CD4-positive, alpha-beta T cell treated with Interleukin-15 for 4 hours (primary cell): ENCODE results near the gene CCDC194.
"Not testable (repeated sequence)": the region's sequence is repeated elsewhere in the genome, so short reads cannot be mapped to it uniquely, and the experiment has no call there.

Source experiments
- DNase-seq: peaks from one replicate; pipeline ENCODE4 v3.0.0-alpha.2; 2020; ENCODE audit warnings: low spot score

CCDC194 gene

DNA sequence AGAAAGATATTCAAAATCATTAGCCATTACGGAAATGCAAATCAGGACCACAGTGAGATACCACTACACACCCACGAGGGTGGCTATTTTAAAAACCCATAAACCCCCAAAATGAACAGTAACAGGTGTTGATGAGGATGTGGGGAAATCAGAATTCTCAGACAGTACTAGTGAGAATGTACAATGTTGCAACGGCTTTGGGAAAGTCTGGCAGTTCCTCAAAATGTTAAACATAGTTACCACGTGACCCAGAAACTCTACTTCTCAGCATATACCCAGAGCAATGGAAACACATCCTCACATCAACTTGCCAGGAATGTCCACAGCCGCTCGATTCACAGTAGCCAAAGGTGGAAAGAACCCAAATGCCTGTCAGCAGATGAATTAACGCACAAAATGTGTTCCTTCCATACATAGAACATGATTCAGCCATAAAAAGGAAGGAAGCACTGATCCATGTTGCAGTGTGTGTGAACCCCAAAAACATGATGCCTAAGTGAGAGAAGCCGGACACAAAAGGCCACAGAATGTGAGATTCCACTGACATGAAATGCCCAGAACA, 23.9 kb downstream of the CCDC194 start:
- DNase-seq, result no peak

DNA sequence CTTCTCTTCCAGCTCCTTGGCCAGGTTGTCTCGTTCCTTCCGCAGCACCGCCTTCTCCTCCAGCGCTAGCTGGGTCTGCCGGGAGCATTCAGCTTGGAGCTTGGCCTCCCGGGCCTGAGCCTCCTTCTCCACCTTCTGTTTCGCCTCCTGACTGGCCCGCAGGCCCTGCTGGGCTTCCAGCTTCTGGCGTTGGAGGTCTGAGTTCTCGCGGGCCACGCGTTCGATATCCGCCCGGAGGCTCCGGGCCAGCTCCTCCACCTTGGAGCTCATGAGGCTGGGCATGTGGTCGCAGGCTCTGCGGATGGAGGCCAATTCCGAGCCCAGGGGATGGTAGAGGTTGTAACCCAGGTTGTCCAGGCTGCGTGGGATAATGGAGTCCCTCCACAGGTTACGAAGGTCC, 28.6 kb downstream of the CCDC194 start:
- DNase-seq, result no peak

DNA sequence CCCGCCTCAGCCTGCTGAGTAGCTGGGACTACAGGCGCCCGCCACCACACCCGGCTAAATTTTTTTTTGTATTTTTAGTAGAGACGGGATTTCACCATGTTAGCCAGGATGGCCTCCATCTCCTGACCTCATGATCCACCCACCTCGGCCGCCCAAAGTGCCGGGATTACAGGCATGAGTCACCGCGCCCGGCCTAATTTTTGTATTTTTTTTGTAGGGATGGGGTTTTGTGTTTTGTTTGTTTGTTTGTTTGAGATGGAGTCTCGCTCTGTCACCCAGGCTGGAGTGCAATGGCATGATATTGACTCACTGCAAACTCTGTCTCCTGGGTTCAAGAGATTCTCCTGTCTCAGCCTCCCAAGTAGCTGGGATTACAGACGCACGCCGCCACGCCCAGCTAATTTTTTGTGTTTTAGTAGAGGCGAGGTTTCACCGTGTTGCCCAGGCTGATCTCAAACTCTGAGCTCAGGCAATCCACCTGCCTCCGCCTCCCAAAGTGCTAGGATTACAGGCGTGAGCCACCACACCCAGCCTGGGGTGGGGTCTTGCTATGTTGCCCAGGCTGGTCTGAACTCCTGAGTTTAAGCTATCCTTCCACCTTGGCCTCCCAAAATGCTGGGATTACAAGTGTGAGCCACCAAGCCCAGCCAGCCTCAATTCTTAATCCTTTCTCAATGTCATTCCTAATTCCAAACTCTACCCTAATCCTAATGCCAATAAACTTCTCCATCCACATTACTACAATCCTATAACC, 30.0 kb downstream of the CCDC194 start:
- DNase-seq, result not testable (repeated sequence)

DNA sequence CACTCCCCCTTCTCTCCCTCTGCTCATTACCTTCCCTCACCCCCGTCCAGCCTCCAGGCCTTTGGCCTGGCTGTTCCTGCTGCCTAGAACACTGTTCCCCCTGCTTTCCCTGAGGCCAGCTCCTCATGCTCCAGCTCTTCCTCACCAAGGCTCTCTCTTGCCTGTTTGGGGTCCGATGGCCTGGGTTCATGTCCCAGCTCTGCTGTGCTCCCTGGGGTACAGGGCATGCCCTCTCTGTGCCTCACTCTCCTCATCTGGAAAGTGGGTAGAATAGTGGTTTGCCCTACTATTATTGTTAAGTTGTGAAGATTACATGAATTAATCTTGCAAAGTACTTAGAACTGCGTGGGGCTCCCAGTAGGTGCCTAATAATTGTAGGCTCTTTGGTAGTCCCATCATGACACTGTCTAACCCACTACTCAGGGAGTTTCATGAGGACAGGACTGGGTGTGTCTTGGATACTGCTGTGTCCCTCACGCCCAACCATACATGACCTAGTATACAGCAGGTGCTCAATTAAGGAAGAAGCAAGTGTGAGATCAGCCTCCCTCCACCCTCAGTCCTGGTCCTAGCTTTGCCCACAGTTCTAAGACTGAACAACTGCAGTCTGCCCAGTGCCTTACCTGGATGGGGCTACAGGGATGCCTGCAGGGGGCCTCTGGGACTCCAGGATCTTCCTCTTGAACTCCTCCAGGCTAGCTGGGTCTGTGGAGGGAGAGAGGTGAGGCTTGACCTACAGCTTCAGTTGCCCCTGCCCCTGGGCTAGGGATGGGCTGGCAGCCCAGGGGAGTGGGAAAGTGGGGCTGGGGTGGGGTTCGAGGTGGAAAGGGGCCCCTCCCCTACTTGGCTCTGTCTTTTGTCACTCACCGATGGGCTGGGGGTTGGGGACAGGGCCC, 33.8 kb downstream of the CCDC194 start:
- no peak for DNase-seq

DNA sequence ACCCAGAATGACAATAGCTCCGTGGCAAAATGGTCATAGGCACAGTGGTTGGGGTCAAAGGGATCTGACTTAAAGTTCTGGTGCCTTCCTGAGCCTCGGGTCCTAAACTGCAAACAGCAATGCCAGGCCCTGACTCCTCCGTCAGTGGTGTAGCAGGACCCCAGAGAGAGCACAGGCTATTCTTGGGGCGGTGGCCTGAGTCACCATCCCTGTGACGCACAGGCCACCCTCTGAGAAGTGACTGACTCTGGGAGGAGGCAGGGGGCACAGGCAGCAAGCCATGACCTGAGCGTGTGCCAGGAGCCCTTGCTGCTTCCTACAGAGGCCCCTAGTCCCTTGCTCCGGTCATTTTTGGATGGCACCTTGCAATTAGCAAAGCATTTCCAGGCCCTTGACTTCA, 35.6 kb downstream of the CCDC194 start:
- DNase-seq, result no peak

DNA sequence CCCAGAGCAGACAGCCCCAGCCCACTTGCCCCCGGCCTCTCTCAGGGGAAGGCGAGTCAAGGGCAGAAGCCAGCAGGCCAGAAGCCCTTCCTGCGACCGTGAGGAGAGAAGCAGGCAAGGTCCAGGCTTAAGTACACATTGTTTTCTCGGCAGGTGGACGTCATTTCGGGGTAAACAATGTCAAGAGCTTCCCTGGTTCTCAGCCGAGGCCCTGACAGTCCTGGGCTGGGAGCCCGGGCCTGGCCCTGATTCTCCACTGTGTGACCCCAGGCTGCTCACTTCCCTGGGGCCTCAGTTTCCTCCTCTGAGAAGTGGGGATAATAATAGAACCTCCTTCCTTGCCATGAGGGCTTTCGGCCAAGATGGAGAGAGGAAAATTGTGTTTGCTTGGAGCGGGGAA, 36.3 kb downstream of the CCDC194 start:
- no peak for DNase-seq

DNA sequence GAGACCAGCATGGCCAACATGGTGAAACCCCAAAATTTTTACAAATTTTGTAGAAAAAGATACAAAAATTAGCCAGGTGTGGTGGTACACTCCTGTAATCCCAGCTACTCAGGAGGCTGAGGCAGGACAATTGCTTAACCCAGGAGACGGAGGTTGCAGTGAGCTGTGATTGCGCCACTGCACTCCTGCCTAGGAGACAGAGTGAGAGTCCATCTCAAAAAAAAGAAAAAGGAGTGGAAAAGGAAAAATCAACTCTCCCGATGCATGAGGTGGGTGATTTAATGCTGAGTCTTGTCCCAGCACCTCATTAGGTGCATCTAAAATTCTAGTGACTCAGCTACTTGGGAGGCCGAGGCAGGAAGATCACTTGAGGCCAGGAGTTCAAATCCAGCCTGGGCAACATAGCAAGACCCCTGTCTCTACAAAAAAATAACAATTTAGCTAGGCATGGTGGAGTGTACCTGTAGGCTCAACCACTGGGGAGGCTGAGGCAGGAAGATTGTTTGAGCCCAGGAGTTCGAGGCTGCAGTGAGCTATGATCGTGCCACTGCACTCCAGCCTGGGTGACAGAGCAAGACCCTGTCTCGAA, 36.8 kb downstream of the CCDC194 start:
- DNase-seq, result no peak

DNA sequence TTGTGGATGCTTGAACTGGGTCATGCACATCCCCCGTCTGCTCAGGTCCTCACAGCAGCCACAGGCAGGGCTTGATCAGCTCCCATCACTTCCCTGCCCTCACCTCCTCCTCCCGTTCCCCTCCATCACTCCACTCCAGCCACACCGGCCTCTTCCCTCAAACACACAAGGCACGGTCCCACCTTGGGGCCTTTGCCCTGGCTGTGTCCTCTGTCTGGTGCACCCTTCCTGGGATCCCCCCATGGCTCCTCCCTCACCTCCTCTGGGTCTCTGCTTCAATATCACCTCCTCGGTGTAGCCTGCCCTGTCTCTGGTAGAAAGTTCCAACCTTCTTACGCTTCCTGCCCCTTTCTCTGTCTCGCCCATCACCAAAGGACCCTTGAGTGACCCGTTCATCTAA, 40.6 kb downstream of the CCDC194 start:
- no peak for DNase-seq

DNA sequence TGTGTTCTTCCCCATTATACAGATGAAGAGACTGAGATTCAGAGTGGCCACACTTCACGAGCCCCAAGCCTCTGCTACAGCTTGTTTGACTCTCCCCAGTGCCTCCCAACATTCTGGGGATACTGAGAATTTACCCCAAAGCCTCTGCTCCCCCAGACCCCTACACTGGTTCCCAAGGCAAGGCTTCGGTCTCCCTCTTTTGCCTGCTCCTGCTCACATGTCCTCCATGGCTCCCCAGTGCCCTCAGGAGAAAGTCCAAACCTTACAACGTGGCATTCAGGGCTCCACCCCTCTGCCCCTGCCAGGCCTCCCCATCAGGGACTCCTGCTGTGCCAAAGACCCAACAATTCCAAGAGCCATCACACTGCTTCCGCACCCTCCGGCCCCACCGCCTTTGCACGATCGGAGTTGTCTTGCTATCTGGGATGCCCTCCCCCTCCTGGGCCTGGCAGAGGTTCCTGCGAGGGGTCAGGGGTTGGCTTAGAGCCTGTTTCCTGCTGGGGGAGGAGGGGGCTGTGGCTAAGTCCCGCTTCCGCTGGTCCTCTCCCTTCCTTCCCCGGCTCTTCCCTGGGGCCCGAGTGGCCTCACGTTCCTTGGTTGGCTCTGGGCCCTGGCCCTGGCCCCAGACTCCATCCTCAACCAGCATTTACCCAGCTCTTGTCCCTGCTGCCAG, 41.3 kb downstream of the CCDC194 start:
- no peak for DNase-seq

DNA sequence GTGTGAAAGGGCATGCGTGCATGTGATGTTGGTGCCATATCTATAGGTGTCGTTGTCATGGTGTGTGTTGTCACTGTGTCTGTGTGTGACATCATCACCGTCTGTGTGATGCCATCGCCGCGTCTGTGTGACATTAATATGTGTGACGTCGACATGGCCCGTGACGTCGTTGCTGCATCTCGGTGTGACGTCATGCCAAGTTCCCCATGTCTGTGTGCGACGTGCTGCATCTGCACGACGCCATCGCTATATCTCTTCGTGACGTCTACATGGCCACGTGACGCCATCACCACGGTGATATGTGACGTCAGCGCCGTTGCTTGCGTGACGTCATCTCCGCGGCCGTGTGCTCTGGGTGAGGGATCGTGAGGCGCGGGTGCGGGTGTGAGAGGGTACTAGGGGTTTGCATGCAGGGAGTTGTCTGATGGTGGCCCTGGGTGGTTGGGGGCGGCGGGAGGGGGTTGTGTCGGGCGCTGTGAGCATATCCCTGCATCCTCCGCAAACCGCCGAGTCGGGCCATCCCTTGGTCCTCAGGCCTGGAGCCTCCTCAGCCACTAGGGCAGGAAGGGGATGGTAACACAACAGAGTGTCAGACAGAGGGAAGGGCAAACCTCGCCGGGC, 42.1 kb downstream of the CCDC194 start:
- DNase-seq, result no peak

DNA sequence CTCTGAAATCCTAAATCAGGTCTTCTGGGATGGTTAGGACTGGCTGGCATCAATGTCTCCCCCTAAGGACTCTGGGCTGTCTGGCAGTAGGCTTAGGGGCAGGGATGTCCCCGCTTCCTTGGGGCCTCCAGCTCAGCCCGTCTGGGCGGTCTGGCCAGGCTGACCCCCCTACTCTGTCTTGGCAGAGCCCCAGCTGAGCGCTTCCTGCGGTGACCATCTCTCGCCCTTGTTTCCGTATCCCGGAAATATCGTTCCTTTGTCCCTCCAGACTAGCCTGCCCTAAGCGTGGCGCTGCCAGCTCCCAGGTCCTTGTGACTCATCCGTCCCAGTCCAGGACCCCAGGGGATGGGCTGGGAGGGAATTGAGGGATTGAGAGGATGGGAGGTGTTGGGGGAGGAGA, 45.3 kb downstream of the CCDC194 start:
- no peak for DNase-seq

DNA sequence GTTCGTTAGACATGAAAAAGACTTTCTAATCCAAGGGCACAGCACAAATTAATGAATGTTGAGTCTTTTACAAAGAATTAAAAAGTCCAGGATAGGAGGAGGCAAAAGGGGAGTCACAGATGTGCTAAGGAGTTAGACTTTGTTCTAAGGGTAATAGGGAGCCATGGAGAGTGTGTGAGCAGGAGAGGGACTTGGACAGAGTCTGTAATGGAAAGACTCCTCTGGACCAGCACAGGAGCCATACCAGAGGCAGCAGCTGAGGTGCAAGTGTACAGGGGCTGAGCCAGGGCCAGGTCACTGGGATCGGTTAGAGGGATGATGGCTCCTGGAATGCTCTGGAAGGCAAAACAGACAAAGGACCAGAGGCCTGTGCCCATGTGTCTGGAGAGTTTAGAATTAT, 46.1 kb downstream of the CCDC194 start:
- DNase-seq, result no peak

DNA sequence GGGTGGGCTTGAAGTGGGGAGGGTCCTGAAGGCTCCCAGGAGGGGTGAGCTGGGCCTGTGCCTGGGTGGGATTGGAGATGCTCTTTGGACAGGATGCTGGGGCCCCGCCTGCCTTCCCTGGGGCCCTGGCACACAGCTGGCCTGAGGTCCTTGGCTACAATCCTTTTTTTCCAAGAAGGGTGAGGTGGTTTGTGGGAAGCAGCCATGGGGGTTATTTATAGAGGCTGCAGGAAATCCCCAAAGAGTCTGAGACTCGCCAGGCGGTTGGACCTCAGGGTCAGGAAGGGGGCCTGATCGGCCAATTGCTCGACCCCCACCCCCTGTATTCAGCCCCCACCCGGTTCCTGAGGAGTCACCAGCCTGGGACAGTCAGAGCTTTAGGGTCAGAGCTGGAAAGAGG, 46.6 kb downstream of the CCDC194 start:
- DNase-seq, result no peak

DNA sequence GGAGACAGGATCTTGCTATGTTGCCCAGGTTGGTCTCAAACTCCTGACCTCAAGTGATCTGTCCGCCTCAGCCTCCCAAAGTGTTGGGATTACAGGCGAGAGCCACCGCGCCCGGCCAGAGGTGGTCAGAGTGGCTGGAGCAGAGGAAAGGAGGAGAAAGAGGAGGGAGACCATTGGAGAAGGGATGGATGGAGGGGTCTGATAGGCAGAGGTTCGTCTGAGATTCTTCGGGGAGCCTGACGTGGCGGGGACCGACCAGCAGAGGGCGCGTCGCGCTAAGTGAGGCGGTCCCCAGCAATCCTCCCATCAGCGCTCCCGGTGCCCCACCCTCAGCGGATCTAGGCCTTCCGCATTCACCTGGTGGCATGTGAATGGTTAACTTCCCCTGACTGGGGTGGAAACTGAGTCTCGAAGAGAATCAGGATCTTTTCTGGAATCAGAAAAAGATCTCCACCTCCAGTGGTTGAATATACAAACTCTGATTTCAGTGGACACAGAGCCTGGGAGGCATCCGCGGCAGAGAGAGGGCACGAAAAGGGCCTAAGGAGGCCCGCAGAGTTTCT, 47.8 kb downstream of the CCDC194 start:
- peak; percentile 79 for DNase-seq

DNA sequence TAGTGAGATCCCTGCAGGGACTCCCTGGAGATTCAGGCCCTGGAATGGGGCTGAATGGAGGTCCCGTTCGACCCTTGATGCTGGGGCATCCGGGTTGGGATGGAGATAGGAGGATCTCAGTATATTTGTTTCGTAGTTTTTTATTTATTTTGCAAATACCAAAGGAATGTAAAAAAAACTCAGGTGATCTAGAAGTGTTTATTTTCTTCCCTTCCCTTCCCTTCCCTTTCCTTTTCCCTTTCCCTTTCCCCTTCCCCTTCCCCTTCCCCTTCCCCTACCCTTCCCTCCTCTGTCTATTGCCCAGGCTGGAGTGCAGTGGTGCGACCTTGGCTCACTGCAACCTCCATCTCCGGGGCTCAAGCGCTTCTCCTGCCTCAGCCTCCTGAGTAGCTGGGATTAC, 52.2 kb downstream of the CCDC194 start:
- DNase-seq, result no peak

DNA sequence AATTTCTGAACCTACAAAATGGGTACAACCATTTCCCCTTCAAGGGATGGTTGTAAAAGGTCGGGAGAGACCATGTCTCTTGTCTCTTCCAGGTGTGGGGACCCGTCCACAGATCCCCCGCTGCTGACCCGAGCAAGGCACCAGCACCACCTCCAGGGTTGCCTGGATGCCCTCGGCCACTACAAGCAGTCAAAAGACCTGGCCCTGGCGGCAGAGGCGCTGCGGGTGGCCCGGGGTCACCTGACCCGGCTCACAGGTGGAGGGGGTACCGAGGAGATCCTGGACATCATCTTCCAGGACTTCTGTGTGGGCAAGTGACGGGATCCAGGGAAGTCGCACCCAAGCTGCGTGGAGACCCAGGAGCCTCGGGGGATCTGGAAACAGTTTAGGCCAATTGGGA, 52.6 kb downstream of the CCDC194 start:
- no peak for DNase-seq

DNA sequence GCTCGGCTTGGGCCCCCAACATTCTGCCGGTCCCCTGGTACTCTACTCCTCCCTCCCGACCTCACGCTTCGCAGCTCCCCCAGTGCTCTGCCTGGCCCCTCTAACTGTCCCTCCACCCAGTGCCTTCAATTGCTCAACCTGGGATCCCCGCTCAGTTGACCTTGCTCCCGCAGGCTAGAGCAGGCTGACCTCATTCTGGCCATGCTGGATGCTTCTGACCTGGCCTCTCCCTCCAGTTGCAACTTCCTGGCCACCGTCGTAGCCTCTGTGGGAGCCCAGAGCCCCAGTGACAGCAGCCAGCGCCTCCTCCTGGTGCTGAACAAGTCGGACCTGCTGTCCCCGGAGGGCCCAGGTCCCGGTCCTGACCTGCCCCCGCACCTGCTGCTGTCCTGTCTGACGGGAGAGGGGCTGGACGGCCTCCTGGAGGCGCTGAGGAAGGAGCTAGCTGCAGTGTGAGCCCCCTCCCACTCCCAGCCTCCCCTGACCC, 53.1 kb downstream of the CCDC194 start:
- no peak for DNase-seq
